ENCODE data around the gene MINDY3.
"Not testable (repeated sequence)": the region's sequence is repeated elsewhere in the genome, so short reads cannot be mapped to it uniquely, and the experiment has no call there.

MINDY3 gene

GRCh38 chr10:15780353-15781135, 79.8 kb downstream of the MINDY3 start:
- TF ChIP-seq JUND (IDR thresholded peaks at IDR 0.05; ENCODE audit: low read depth) = no peak
- in situ Hi-C loops (cut with HindIII; ENCODE audit: low pct_unique_long_range_greater_than_20kb, low sequenced_read_pairs) = no loop called here
- DNase-seq (ENCODE audit: low read depth in 1 of 2, low spot score in 1 of 2) = no peak

GRCh38 chr10:15775513-15775912, 84.8 kb downstream of the MINDY3 start:
- in situ Hi-C loops (cut with HindIII; ENCODE audit: low pct_unique_long_range_greater_than_20kb, low sequenced_read_pairs) = no loop called here
- no peak for DNase-seq (ENCODE audit: low read depth in 1 of 2, low spot score in 1 of 2)
- no peak for TF ChIP-seq JUND (IDR thresholded peaks at IDR 0.05; ENCODE audit: low read depth)

GRCh38 chr10:15774534-15774933, 85.8 kb downstream of the MINDY3 start:
- DNase-seq (ENCODE audit: low read depth in 1 of 2, low spot score in 1 of 2); in situ Hi-C loops (cut with HindIII; ENCODE audit: low pct_unique_long_range_greater_than_20kb, low sequenced_read_pairs): not testable (repeated sequence)

- in situ Hi-C loops (cut with HindIII; ENCODE audit: low pct_unique_long_range_greater_than_20kb, low sequenced_read_pairs) = no loop called here
- no peak for TF ChIP-seq JUND (IDR thresholded peaks at IDR 0.05; ENCODE audit: low read depth)
- no peak for DNase-seq (ENCODE audit: low read depth in 1 of 2, low spot score in 1 of 2)
These were observed 95.3 kb downstream of the MINDY3 start for GRCh38 chr10:15764892-15765454.

GRCh38 chr10:15763006-15763405, 97.3 kb downstream of the MINDY3 start:
- in situ Hi-C loops (cut with HindIII; ENCODE audit: low pct_unique_long_range_greater_than_20kb, low sequenced_read_pairs) = no loop called here
- no peak for TF ChIP-seq JUND (IDR thresholded peaks at IDR 0.05; ENCODE audit: low read depth)
- no peak for DNase-seq (ENCODE audit: low read depth in 1 of 2, low spot score in 1 of 2)

- DNase-seq (ENCODE audit: low read depth in 1 of 2, low spot score in 1 of 2); in situ Hi-C loops (cut with HindIII; ENCODE audit: low pct_unique_long_range_greater_than_20kb, low sequenced_read_pairs): not testable (repeated sequence)
These were observed 98.1 kb downstream of the MINDY3 start for GRCh38 chr10:15762239-15762638.

- in situ Hi-C loops (cut with HindIII; ENCODE audit: low pct_unique_long_range_greater_than_20kb, low sequenced_read_pairs); DNase-seq (ENCODE audit: low read depth in 1 of 2, low spot score in 1 of 2): not testable (repeated sequence)
These were observed 99.1 kb downstream of the MINDY3 start for GRCh38 chr10:15761224-15761623.

- DNase-seq (ENCODE audit: low read depth in 1 of 2, low spot score in 1 of 2) = no peak
These were observed 99.6 kb downstream of the MINDY3 start for GRCh38 chr10:15760681-15761080.

GRCh38 chr10:15759265-15759664, 101.0 kb downstream of the MINDY3 start:
- no peak for DNase-seq (ENCODE audit: low read depth in 1 of 2, low spot score in 1 of 2)
- in situ Hi-C loops (cut with HindIII; ENCODE audit: low pct_unique_long_range_greater_than_20kb, low sequenced_read_pairs) = no loop called here
- no peak for TF ChIP-seq JUND (IDR thresholded peaks at IDR 0.05; ENCODE audit: low read depth)

More at GRCh38 chr10:15760681-15761080, 99.6 kb downstream of the MINDY3 start:
- in situ Hi-C loops (cut with HindIII; ENCODE audit: low pct_unique_long_range_greater_than_20kb, low sequenced_read_pairs) = no loop called here
- TF ChIP-seq JUND (IDR thresholded peaks at IDR 0.05; ENCODE audit: low read depth) = no peak

GRCh38 chr10:15758618-15759017, 101.7 kb downstream of the MINDY3 start:
- in situ Hi-C loops (cut with HindIII; ENCODE audit: low pct_unique_long_range_greater_than_20kb, low sequenced_read_pairs) = no loop called here
- no peak for TF ChIP-seq JUND (IDR thresholded peaks at IDR 0.05; ENCODE audit: low read depth)
- DNase-seq (ENCODE audit: low read depth in 1 of 2, low spot score in 1 of 2) = no peak

- in situ Hi-C loops (cut with HindIII; ENCODE audit: low pct_unique_long_range_greater_than_20kb, low sequenced_read_pairs) = no loop called here
- no peak for TF ChIP-seq JUND (IDR thresholded peaks at IDR 0.05; ENCODE audit: low read depth)
These were observed 105.4 kb downstream of the MINDY3 start for GRCh38 chr10:15754937-15755336.

GRCh38 chr10:15751046-15751445, 109.3 kb downstream of the MINDY3 start:
- DNase-seq (ENCODE audit: low read depth in 1 of 2, low spot score in 1 of 2) = no peak
- no peak for TF ChIP-seq JUND (IDR thresholded peaks at IDR 0.05; ENCODE audit: low read depth)
- in situ Hi-C loops (cut with HindIII; ENCODE audit: low pct_unique_long_range_greater_than_20kb, low sequenced_read_pairs) = no loop called here

More at GRCh38 chr10:15754937-15755336, 105.4 kb downstream of the MINDY3 start:
- no peak for DNase-seq (ENCODE audit: low read depth in 1 of 2, low spot score in 1 of 2)

GRCh38 chr10:15748126-15748525, 112.2 kb downstream of the MINDY3 start:
- TF ChIP-seq JUND (IDR thresholded peaks at IDR 0.05; ENCODE audit: low read depth) = no peak
- DNase-seq (ENCODE audit: low read depth in 1 of 2, low spot score in 1 of 2) = peak in 1 of 2 experiments; percentile 43
- in situ Hi-C loops (cut with HindIII; ENCODE audit: low pct_unique_long_range_greater_than_20kb, low sequenced_read_pairs) = no loop called here
